GM18907 (cell line): ENCODE results near the gene SSRP1.
"Not testable (repeated sequence)": the region's sequence is repeated elsewhere in the genome, so short reads cannot be mapped to it uniquely, and the experiment has no call there.

ENCODE experiments used
- ATAC-seq: cut with Tn5 transposase; IDR thresholded peaks from one replicate; pipeline ENCODE4 v1.9.1; 2021; ENCODE audit warnings: mild to moderate bottlenecking, moderate library complexity; ENCODE audit not compliant: unreplicated experiment

The SSRP1 gene

GRCh38 chr11:57303280-57303989, 32.3 kb downstream of the SSRP1 start:
- ATAC-seq = no peak

DNA sequence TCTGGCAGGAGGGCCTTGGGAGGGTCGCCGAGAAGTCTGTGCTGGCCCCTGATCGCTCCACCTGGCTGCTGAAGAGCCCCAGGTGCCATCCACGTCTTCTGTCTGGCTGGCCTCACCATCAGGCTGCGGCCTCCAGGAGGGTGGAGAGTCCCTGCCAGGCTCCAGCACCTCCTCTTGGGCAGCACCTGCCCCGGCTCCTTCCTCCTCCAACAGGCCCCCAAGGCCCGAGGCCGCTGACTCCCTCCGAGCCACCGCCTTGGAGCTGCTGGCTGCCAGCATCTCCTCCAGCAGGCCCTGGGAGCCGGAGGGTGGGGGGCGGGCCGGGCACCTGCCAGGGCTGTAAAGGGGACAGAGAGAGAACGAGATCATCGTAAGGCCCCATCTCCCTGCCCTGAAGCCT, 33.2 kb downstream of the SSRP1 start:
- no peak for ATAC-seq

DNA sequence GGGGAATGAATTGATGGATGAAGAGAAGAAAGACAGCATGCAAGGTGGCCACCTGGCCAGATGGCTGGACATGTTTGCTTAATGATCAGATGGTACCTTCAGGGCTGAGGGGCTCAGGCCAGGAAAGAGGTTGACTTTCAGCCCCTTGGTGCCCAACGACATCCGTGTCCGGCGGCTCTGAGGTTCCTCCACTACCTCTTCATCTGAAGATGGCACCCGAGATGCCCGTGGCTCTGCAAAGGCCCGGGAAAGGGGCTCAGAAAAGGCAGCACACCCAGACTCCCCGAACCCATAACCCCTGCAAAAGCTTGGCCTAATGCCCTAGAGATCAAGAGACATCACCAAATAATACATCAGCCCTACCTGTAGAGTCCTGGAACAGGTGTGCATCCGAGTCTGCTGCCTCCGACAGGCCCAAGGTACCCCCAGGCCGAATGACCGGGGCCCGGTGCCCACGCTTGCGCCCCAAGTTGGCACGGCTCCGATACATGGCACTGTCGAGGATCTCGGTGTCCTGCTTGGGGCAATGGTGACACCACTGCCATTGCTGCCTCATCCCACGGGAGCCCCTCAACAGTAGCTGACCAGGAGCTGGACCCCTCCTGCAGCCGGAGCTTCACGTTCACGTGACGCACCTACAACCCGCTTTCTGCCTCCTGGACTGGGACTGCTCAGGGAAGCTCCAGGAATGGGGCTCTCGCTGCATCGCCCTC, 33.8 kb downstream of the SSRP1 start:
- ATAC-seq = no peak

DNA sequence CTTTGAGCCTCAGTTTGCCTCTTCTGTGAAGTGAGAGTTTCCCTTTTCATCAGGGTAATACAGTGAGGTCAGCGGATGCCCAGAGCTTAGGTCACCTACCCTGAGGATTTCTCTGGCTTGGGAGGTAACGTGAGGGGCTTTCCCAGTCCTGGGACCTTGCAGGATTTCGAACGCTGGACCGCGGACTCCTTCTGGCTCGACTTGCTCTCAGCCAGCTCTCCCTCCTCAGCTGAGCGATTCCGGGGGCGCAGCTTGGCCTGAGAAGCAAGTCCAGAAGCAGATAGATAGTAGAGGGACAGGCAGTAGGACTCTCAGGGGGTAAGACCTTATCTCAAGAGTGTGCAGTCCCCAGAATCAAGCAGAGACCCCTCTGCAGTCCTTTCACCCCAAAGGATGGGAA, 34.9 kb downstream of the SSRP1 start:
- ATAC-seq = no peak

DNA sequence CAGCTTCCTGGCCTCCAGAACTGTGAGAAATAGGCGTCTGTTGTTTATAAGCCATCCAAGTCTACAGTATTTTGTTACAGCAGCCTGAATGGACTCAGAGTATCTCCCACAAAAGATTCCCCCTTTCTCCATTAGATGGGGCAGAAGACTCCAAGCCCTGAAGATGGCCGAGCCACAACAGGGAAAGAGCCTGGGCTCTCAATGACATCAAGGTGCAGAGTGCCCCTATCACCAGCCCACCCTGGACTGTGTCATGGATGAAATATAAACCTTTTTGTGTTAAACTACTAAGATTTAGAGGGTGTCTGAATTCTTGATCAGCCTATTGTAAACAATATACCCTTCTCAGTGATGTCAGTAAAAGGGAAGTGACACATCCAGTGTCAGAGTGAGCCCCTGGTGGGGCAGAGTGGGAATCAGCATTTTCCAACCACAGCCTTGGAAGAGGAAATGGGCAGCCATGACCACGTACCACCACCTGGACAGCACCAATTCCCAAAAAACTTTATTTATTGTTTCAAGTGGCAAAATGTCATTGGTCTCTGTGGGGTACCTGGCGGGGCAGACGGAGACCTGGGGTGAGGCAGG, 36.4 kb downstream of the SSRP1 start:
- ATAC-seq = no peak

DNA sequence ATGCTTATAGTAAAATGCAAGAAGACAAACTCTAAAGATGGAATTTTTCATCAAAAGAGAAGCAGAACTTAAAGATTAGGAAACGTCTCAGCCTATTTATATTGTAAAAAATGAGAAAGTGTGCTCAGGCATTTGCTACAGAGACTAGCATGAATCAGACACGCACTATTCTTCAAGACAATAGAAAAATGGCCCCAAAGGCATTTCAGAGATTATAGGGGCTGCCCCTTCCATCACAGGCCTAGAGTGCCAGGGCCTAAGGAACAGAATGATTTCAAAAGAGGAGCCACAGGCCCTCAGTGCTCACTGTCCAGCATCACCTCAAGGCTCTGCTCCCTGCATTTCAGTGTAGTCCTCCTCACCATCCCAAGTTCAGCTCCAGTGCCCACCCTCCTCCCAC, 38.5 kb downstream of the SSRP1 start:
- no peak for ATAC-seq

GRCh38 chr11:57296205-57296604, 39.5 kb downstream of the SSRP1 start:
- ATAC-seq = not testable (repeated sequence)

GRCh38 chr11:57294225-57295131, 41.2 kb downstream of the SSRP1 start:
- ATAC-seq = no peak

GRCh38 chr11:57290288-57290687, 45.4 kb downstream of the SSRP1 start:
- ATAC-seq = no peak

DNA sequence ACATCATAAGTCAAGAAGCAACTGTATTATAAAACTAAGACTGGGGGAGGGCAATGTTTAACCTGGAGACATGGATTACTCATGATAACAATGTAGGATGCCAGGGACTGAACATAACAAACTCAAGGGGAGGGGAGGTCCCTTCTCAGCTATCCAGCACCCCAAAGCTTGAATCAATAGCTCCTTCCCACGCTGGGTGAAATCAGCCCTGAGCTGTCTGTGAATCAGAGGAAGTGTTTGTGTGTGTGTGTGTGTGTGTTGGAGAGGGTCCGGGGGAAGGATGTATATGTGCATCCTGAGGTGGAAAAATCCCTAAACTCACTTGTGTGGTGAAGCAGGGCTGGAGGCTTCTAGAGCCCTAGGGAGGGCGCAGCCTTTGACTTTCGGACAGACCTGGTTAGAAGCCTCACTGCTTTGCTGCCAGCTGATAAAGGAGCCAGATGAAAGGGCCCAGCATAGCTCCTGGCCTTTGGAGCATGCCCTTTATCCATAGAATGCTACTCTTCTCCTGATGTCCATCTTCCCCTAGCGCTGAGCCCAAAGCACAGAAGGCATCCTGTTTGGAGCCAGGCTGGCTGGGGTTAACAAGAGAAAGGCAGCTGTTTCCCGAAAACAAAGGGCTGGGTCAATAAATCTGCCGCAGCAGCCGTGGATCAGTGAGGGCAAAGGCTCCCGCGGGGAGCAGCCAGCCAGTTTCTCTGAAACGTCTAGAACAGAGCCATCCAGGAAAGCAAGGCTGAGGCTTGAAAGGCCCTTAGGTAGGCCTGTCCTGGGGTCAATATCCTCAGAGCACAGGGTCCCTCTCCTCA, 46.7 kb downstream of the SSRP1 start:
- ATAC-seq = no peak

GRCh38 chr11:57287884-57288283, 47.8 kb downstream of the SSRP1 start:
- no peak for ATAC-seq

DNA sequence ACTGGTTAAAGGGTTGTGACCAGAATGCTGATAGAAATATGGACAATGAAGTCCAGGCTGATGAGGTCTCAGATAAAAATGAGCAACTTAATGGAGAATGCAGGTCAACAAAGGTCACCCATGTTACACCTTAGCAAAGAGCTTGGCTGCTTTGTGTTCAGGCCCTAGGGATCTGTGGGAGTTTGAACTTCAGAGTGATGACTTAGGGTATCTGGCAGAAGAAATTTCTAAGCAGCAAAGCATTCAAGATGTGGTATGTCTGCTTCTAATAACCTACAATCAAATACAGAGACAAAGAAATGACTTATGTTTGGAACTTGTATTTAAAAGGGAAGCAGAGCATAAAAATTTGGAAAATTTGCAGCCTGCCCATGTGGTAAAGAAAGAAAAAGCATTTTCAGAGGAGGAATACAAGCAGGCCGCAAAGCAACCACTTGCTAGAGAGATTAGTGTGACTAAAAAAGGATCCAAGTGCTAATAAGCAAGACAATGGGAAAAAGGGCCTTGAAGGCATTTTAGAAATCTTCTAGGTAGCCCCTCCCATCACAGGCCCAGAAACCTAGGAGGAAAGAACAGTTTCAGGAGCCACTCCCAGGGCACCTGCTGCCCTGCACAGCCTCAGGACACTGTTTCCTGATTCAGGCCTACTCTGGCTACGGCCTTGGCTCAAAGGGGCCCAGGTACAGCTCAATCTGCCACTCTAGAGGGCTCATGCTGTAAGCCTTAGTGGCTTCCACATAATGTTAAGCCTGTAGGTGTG, 52.3 kb downstream of the SSRP1 start:
- ATAC-seq = no peak

DNA sequence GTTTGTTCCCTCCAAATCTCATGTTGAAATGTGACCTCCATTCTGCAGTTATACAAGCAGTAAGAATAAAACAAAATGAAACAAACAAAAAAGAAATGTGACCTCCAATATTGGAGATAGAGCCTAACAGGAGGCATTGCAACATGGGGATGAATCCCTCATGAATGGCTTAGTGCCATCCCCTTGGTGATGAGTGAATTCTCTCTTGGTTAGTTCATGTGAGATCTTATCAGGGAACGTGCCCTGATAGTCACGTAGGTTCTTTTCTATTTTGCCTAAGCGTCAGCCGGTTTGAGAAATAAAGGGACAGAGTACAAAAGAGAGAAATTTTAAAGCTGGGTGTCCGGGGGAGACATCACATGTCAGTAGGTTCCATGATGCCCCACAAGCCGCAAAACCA, 54.1 kb downstream of the SSRP1 start:
- ATAC-seq = not testable (repeated sequence)

DNA sequence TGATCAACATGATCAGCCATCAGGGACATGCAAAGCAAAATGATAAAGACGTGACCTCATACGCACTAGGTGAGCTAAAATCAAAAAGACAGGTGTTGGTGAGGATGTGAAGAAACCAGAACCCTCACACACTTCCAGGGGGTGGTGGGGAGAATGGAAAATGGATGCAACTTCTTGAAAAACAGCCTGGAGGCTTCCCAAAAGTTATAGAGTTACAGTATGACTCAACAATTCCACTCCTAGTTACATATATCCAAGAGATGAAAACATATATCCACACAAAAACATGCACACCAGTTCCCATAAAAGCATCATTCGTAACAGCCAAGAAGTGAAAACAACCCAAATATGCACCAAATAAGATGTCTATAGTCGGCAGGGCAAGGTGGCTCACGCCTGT, 56.6 kb downstream of the SSRP1 start:
- no peak for ATAC-seq

- ATAC-seq = no peak
These were observed 57.0 kb downstream of the SSRP1 start for GRCh38 chr11:57278721-57279095.

DNA sequence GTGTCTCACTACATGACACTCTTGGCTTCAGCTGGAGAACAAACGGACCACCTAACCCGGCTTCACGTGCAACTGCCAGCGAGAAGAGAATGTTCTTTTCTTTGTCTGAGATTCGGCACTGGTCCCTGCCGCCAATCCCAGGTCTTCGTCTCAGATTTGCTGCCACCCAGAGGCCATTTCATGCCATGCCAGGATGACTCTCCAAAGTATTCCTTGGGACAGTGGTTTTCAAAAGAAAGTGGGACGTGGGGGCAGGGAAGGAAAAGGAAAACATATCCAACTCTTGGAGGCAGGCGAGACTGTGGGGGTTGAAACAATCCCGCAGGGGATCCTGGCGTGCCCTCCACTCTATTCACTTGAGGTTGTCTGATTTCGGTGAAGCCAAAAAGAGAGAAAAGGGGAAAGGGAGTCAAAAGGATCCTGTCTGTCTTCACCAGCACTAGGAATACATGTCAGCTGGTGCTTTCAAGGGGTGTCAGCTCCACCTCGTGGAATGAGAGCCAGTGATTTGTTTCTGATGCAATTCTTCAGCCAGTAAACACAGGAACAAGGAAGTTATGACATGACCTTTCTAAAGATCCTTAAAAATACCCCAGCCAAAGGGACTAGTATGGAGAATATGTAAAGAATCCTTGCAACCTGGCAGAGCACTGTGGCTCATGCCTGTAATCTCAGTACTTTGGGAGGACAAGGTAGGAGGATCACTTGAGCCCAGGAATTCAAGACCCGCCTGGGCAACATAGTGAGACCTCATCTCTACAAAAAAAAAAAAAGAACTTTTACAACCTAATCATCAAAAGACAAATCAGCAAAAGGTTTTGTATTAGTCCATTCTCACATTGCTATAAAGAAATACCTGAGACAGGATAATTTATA, 57.6 kb downstream of the SSRP1 start:
- peak; percentile 91 for ATAC-seq

DNA sequence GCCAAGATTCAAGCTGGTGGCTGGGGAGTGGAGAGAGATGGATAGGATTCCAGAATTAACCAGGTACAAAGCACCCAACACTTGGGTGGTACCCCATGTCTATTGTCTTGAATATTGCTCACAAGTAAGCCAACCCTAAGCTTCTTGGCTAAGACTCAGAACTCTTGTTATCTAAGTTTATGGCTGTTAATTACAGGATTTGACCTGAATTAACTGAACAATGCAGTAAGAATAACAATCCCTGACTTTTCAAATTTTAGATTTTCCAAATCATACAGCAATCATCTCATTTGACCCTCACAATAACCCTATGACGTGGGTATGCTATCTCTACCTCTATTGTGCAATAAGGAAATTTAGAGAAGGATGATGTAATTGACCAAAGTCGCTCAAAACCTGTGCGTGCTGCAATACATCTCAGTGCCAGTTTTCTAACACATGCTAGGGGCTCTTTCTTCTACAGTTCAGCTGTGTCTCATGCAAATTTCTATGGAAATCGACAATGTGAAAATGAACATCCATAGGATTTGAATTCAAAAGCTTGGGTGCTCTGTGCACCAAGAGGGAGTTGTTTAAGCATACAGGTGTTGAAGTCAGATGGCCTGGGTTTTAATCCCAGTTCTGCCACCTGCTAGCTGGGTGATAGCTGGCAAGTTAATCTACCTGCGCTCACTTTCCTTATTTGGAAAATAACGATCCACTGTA, 58.6 kb downstream of the SSRP1 start:
- no peak for ATAC-seq
